HEK293 (cell line): ENCODE measurements around the gene ODF2.

Source experiments
- CTCF ChIP-seq: fragments of 450-650 bp; formaldehyde crosslinking; IDR thresholded peaks from 2 replicates; pipeline ENCODE4 v1.5.1; 2016; ENCODE audit warnings: missing biosample characterization, missing genetic modification characterization
- GLIS2 ChIP-seq: fragments of 450-650 bp; formaldehyde crosslinking; IDR thresholded peaks from 2 replicates; pipeline ENCODE4 v1.5.1; 2016; ENCODE audit warnings: missing biosample characterization, missing genetic modification characterization
- IKZF3 ChIP-seq: fragments of 450-650 bp; IDR thresholded peaks from 2 replicates; pipeline ENCODE4 v1.5.0; 2018; ENCODE audit warnings: missing biosample characterization, mild to moderate bottlenecking, missing genetic modification characterization, moderate library complexity
- KLF16 ChIP-seq: fragments of 450-650 bp; formaldehyde crosslinking; IDR thresholded peaks from 2 replicates; pipeline ENCODE4 v1.5.1; 2017; ENCODE audit warnings: missing biosample characterization, missing genetic modification characterization
- RBAK ChIP-seq: fragments of 450-650 bp; formaldehyde crosslinking; IDR thresholded peaks from 2 replicates; pipeline ENCODE4 v1.5.1; 2016; ENCODE audit warnings: missing biosample characterization, missing genetic modification characterization
- SALL2 ChIP-seq: fragments of 450-650 bp; formaldehyde crosslinking; IDR thresholded peaks from 2 replicates; pipeline ENCODE4 v1.5.0; 2017; ENCODE audit warnings: missing biosample characterization, mild to moderate bottlenecking, missing genetic modification characterization, borderline replicate concordance
- SP2 ChIP-seq: fragments of 450-650 bp; formaldehyde crosslinking; IDR thresholded peaks from 2 replicates; pipeline ENCODE4 v1.5.1; 2016; ENCODE audit warnings: missing biosample characterization, missing genetic modification characterization
- YY2 ChIP-seq: fragments of 450-650 bp; formaldehyde crosslinking; IDR thresholded peaks from 2 replicates; pipeline ENCODE4 v1.5.1; 2016; ENCODE audit warnings: missing biosample characterization, missing genetic modification characterization
- ZBTB20 ChIP-seq: fragments of 450-650 bp; formaldehyde crosslinking; IDR thresholded peaks from 2 replicates; pipeline ENCODE4 v1.5.1; 2016; ENCODE audit warnings: missing biosample characterization, missing genetic modification characterization
- ZBTB48 ChIP-seq: fragments of 450-650 bp; formaldehyde crosslinking; IDR thresholded peaks from 2 replicates; pipeline ENCODE4 v1.5.1; 2016; ENCODE audit warnings: missing biosample characterization, missing genetic modification characterization
- ZBTB8A ChIP-seq: fragments of 450-650 bp; formaldehyde crosslinking; IDR thresholded peaks from 2 replicates; pipeline ENCODE4 v1.5.1; 2016; ENCODE audit warnings: missing biosample characterization, missing genetic modification characterization
- ZEB2 ChIP-seq: fragments of 450-650 bp; formaldehyde crosslinking; IDR thresholded peaks from 2 replicates; pipeline ENCODE4 v1.5.1; 2016; ENCODE audit warnings: missing biosample characterization, missing genetic modification characterization
- ZFHX2 ChIP-seq: fragments of 450-650 bp; formaldehyde crosslinking; conservative IDR thresholded peaks from 2 replicates; pipeline ENCODE4 v1.5.1; 2016; ENCODE audit warnings: missing biosample characterization, missing genetic modification characterization
- ZIC2 ChIP-seq: fragments of 450-650 bp; formaldehyde crosslinking; IDR thresholded peaks from 2 replicates; pipeline ENCODE4 v1.5.1; 2016; ENCODE audit warnings: missing biosample characterization, missing genetic modification characterization
- ZNF146 ChIP-seq: fragments of 450-650 bp; formaldehyde crosslinking; IDR thresholded peaks from 2 replicates; pipeline ENCODE4 v1.5.1; 2016; ENCODE audit warnings: missing biosample characterization, missing genetic modification characterization
- ZNF155 ChIP-seq: fragments of 450-650 bp; formaldehyde crosslinking; IDR thresholded peaks from 2 replicates; pipeline ENCODE4 v1.5.1; 2016; ENCODE audit warnings: missing biosample characterization, missing genetic modification characterization
- ZNF16 ChIP-seq: fragments of 450-650 bp; formaldehyde crosslinking; IDR thresholded peaks from 2 replicates; pipeline ENCODE4 v1.5.1; 2016; ENCODE audit warnings: low read depth, missing biosample characterization, missing genetic modification characterization
- ZNF169 ChIP-seq: fragments of 450-650 bp; formaldehyde crosslinking; IDR thresholded peaks from 2 replicates; pipeline ENCODE4 v1.5.1; 2016; ENCODE audit warnings: missing biosample characterization, missing genetic modification characterization
- ZNF18 ChIP-seq: fragments of 450-650 bp; formaldehyde crosslinking; IDR thresholded peaks from 2 replicates; pipeline ENCODE4 v1.5.1; 2016; ENCODE audit warnings: missing biosample characterization, missing genetic modification characterization
- ZNF202 ChIP-seq: fragments of 450-650 bp; formaldehyde crosslinking; IDR thresholded peaks from 2 replicates; pipeline ENCODE4 v1.5.1; 2016; ENCODE audit warnings: missing biosample characterization, missing genetic modification characterization, borderline replicate concordance
- ZNF214 ChIP-seq: fragments of 450-650 bp; formaldehyde crosslinking; IDR thresholded peaks from 2 replicates; pipeline ENCODE4 v1.5.1; 2017; ENCODE audit warnings: missing biosample characterization, mild to moderate bottlenecking, missing genetic modification characterization, borderline replicate concordance
- ZNF23 ChIP-seq: fragments of 450-650 bp; formaldehyde crosslinking; IDR thresholded peaks from 2 replicates; pipeline ENCODE4 v1.5.1; 2016; ENCODE audit warnings: missing biosample characterization, missing genetic modification characterization, borderline replicate concordance
- ZNF335 ChIP-seq: fragments of 450-650 bp; formaldehyde crosslinking; conservative IDR thresholded peaks from 2 replicates; pipeline ENCODE4 v1.5.1; 2016; ENCODE audit warnings: missing biosample characterization, missing genetic modification characterization
- ZNF350 ChIP-seq: fragments of 450-650 bp; formaldehyde crosslinking; IDR thresholded peaks from 2 replicates; pipeline ENCODE4 v1.5.0; 2017; ENCODE audit warnings: missing biosample characterization, mild to moderate bottlenecking, missing genetic modification characterization
- ZNF394 ChIP-seq: fragments of 450-650 bp; formaldehyde crosslinking; IDR thresholded peaks from 2 replicates; pipeline ENCODE4 v1.5.1; 2016; ENCODE audit warnings: missing biosample characterization, missing genetic modification characterization, mild to moderate bottlenecking, moderate library complexity, borderline replicate concordance
- ZNF501 ChIP-seq: fragments of 450-650 bp; formaldehyde crosslinking; IDR thresholded peaks from 2 replicates; pipeline ENCODE4 v1.5.1; 2016; ENCODE audit warnings: missing biosample characterization, missing genetic modification characterization
- ZNF621 ChIP-seq: fragments of 450-650 bp; formaldehyde crosslinking; IDR thresholded peaks from 2 replicates; pipeline ENCODE4 v1.5.1; 2017; ENCODE audit warnings: missing biosample characterization, missing genetic modification characterization
- ZNF624 ChIP-seq: fragments of 450-650 bp; formaldehyde crosslinking; IDR thresholded peaks from 2 replicates; pipeline ENCODE4 v1.5.1; 2017; ENCODE audit warnings: missing biosample characterization, missing genetic modification characterization
- ZNF664 ChIP-seq: fragments of 450-650 bp; formaldehyde crosslinking; IDR thresholded peaks from 2 replicates; pipeline ENCODE4 v1.5.1; 2016; ENCODE audit warnings: missing biosample characterization, missing genetic modification characterization
- TF ChIP-seq, protein P1 (sequence below): fragments of 450-650 bp; formaldehyde crosslinking; IDR thresholded peaks from 2 replicates; pipeline ENCODE4 v1.5.1; 2016; ENCODE audit warnings: missing biosample characterization, missing genetic modification characterization
- TF ChIP-seq, protein P2 (sequence below): fragments of 450-650 bp; formaldehyde crosslinking; IDR thresholded peaks from 2 replicates; pipeline ENCODE4 v1.5.1; 2016; ENCODE audit warnings: missing biosample characterization, missing genetic modification characterization

ODF2 gene

GRCh38 chr9:128420651-128421481, 34.9 kb upstream of the ODF2 start, which contains the start of gene CERCAM (continued):
- TF ChIP-seq, protein P1, sequence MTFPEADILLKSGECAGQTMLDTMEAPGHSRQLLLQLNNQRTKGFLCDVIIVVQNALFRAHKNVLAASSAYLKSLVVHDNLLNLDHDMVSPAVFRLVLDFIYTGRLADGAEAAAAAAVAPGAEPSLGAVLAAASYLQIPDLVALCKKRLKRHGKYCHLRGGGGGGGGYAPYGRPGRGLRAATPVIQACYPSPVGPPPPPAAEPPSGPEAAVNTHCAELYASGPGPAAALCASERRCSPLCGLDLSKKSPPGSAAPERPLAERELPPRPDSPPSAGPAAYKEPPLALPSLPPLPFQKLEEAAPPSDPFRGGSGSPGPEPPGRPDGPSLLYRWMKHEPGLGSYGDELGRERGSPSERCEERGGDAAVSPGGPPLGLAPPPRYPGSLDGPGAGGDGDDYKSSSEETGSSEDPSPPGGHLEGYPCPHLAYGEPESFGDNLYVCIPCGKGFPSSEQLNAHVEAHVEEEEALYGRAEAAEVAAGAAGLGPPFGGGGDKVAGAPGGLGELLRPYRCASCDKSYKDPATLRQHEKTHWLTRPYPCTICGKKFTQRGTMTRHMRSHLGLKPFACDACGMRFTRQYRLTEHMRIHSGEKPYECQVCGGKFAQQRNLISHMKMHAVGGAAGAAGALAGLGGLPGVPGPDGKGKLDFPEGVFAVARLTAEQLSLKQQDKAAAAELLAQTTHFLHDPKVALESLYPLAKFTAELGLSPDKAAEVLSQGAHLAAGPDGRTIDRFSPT = peak; percentile 87
- TF ChIP-seq ZNF214 (tag by site-specific recombination) (no peak), ZNF350 (no peak), ZNF335 (tag by site-specific recombination) (peak; percentile 96), ZNF169 (tag by site-specific recombination) (no peak), IKZF3 (tag by site-specific recombination) (no peak), YY2 (tag by site-specific recombination) (0 out of 2 replicates have a peak, but pooled peaks have one; percentile 8), RBAK (no peak), ZNF624 (tag by site-specific recombination) (no peak), SP2 (tag by site-specific recombination) (peak; percentile 43; the same call in 1 of the 2 replicates), ZEB2 (tag by site-specific recombination) (no peak), ZNF16 (no peak), ZNF23 (tag by site-specific recombination) (no peak), ZNF146 (tag by site-specific recombination) (no peak), ZNF394 (tag by site-specific recombination) (peak; percentile 43; the same call in 1 of the 2 replicates), ZNF664 (tag by site-specific recombination) (no peak), ZBTB8A (tag by site-specific recombination) (peak; percentile 48), ZNF18 (tag by site-specific recombination) (no peak), ZNF621 (tag by site-specific recombination) (no peak), ZNF501 (tag by site-specific recombination) (no peak), ZFHX2 (tag by site-specific recombination) (peak; percentile 11), GLIS2 (peak; percentile 67), ZNF202 (tag by site-specific recombination) (no peak), KLF16 (tag by site-specific recombination) (no peak), CTCF (peak; percentile 34; the same call in 1 of the 2 replicates), ZIC2 (peak; percentile 59), ZBTB20 (tag by site-specific recombination) (peak; percentile 12; the same call in 1 of the 2 replicates), ZNF155 (tag by site-specific recombination) (no peak), ZBTB48 (tag by site-specific recombination) (0 out of 2 replicates have a peak, but pooled peaks have one; percentile 35), SALL2 (no peak)
- TF ChIP-seq, protein P2, sequence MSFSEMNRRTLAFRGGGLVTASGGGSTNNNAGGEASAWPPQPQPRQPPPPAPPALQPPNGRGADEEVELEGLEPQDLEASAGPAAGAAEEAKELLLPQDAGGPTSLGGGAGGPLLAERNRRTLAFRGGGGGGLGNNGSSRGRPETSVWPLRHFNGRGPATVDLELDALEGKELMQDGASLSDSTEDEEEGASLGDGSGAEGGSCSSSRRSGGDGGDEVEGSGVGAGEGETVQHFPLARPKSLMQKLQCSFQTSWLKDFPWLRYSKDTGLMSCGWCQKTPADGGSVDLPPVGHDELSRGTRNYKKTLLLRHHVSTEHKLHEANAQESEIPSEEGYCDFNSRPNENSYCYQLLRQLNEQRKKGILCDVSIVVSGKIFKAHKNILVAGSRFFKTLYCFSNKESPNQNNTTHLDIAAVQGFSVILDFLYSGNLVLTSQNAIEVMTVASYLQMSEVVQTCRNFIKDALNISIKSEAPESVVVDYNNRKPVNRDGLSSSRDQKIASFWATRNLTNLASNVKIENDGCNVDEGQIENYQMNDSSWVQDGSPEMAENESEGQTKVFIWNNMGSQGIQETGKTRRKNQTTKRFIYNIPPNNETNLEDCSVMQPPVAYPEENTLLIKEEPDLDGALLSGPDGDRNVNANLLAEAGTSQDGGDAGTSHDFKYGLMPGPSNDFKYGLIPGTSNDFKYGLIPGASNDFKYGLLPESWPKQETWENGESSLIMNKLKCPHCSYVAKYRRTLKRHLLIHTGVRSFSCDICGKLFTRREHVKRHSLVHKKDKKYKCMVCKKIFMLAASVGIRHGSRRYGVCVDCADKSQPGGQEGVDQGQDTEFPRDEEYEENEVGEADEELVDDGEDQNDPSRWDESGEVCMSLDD (tag by site-specific recombination) = 0 out of 2 replicates have a peak, but pooled peaks have one; percentile 26
